GM12892 (cell line): ENCODE results near the gene CH25H.

Experiments used
- POLR2A ChIP-seq: IDR thresholded peaks from 2 replicates; pipeline ENCODE4 v1.6.1; 2011; ENCODE audit warnings: low read depth, low read length, control low read depth
- POLR2AphosphoS5 ChIP-seq: IDR thresholded peaks from 2 replicates; pipeline ENCODE4 v1.6.1; 2011; ENCODE audit warnings: low read depth, low read length, control low read depth
- TAF1 ChIP-seq: IDR thresholded peaks from 2 replicates; pipeline ENCODE4 v1.6.1; 2011; ENCODE audit warnings: low read depth, mild to moderate bottlenecking, control low read depth, low read length, borderline replicate concordance

DNA sequence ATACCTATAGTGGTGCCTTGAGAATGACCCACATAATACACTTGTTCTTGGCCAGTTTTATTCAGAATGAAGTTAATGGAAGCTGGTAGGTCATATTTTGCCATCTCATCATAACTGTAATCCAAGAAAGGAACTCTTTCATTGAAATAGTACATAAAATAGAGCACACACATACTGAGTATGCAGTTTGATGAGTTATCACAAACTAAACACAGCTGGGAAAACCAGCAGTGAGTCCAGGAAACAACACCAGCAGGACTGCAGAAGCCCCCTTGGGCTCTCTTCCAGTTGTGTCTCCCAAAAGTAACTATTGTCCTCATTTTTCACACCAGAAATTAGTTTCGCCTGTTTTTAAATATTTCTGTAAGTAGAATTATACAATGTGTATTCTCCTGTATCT is 19.8 kb upstream of the CH25H start:
- TF ChIP-seq POLR2AphosphoS5 (no peak), TAF1 (no peak), POLR2A (no peak)
